Posterior vena cava (tissue), 2 donors: ENCODE results near the gene DOCK6. TPM values are rescaled to one million over a fixed set of nuclear protein-coding genes. Genes with fewer than 3 reads are reported as not detected.

ENCODE experiments used
- DNase-seq: peaks from one replicate; pipeline ENCODE4 v3.0.0-alpha.2; 2020; ENCODE audit warnings: low spot score
- intact Hi-C, 2 donors: fragments of 100-400 bp; cut with DNase I; formaldehyde crosslinking; loops; one replicate each; pipeline versions ENCODE4 v1.14.1 to v1.14.2; 2022 to 2023
- total RNA-seq, 2 donors: library from RNA; stranded (reverse); fragmentation: NEBNext Ultra II Directional; extraction: Animal tissue kit (Norgen Biotek cat#: 25700); gene quantifications; one replicate each; pipeline ENCODE4 v1.2.1, GENCODE V29; 2021
- donor health status: DM: yes; HTN: yes; CAD: no.
- donor health status: DM: yes; HTN: yes; CAD: no.

Gene DOCK6
- total RNA-seq, 2 donors from 2014 or later, result 50.0 to 73.2 TPM

GRCh38 chr19:11252665-11253355, 9.5 kb downstream of the DOCK6 start:
- DNase-seq, result no peak
- intact Hi-C loops, result no loop called here

- DNase-seq, result no peak
- intact Hi-C loops, result no loop called here
Measured at GRCh38 chr19:11251650-11252314, 10.5 kb downstream of the DOCK6 start.

GRCh38 chr19:11251217-11251616, 11.1 kb downstream of the DOCK6 start:
- intact Hi-C loops, result no loop called here
- DNase-seq, result no peak

- intact Hi-C loops, result no loop called here
- no peak for DNase-seq
Measured at GRCh38 chr19:11248852-11249251, 13.5 kb downstream of the DOCK6 start.

DNA sequence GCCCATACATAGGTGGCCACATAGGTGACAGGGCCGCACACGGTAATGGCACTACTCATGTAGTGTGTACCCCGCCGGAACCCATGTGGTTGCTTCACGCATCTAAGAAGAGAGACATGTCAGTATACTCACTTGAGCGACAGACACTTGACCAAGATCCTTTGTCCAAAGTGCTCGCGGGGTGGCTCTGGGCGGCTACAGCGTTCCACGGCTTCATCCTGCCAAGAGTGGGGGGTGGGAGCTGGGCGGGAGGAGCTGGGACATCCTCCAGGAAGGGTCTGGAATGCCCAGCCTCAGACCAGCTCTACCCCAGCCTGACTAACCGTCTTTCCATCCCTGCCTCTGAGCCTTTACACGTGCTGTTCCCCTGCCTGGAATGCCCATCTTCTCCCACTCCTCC, 14.4 kb downstream of the DOCK6 start:
- no peak for DNase-seq
- intact Hi-C loops, result no loop called here

DNA sequence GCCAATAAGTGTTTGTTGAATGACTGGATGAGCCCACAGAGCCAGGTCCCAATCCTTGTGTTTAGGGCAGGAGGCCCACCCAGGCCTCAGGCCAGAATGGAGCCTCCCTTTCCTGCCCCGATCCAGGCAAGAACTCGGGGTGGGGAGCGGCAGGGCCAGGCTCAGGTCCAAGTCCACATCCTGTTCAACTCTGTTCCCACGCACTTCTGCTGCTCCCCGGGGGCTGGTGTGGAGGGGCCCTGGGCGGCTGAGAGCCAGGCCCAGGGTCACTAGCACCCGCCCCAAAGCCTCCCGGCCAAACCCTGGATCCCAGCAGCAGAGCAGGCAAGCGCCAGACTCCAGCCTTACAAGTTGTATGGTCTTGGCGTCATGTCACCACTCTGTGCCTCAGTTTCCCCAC, 14.9 kb downstream of the DOCK6 start:
- DNase-seq, result peak; percentile 87
- intact Hi-C loops, result no loop called here

GRCh38 chr19:11246941-11247340, 15.4 kb downstream of the DOCK6 start:
- DNase-seq, result no peak
- intact Hi-C loops, result no loop called here

DNA sequence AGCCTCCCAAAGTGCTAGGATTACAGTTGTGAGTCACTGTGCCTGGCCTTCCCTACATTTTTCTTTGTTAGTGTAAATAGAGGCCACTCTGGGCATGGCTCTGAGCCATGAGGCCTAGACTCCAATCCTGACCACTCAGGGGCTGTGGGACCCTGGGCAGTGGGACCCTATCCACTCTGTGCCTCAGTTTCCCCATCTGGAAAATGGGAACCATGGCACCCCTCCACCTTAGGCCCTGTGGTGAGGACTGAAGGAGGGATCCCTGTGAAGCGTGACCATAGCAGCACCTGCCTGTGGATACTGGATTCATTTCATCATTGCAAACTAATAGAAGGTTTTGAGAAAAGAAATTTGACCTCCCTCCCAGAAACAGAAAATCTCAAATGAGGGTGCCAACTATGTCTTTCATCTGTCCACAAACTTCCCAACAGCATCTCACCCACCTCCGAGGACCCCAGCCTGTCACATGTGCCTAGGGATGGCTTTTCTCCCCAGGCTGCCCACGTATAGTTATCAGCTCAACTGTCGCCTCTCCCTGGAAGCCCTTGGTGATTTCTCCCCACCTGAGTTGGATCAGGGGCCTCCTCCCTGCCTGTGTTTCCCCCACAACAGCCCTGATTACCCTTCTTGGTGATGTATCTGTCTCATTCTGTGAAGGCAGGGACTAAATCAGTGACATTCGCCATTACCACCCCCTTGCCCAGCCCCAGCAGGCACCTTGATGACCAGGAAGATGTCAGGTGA, 17.3 kb downstream of the DOCK6 start:
- no peak for DNase-seq
- intact Hi-C loops, result no loop called here

- DNase-seq, result no peak
- intact Hi-C loops, result no loop called here
Measured at GRCh38 chr19:11243798-11244169, 18.5 kb downstream of the DOCK6 start.

- DNase-seq, result peak; percentile 98
- intact Hi-C loops, result no loop called here
Measured at GRCh38 chr19:11242864-11243797, 19.2 kb downstream of the DOCK6 start.

GRCh38 chr19:11242025-11242424, 20.3 kb downstream of the DOCK6 start:
- intact Hi-C loops, result no loop called here
- DNase-seq, result no peak

GRCh38 chr19:11240008-11240444, 22.3 kb downstream of the DOCK6 start:
- no peak for DNase-seq

GRCh38 chr19:11239377-11240000, 22.8 kb downstream of the DOCK6 start, which contains the start of gene ANGPTL8:
Gene ANGPTL8 (plus strand): TSS chr19:11239619. CDS start chr19:11239638, 19 bp downstream.
- intact Hi-C loops, result loop anchor here in 1 of 2 donors (5.0 kb wide), 1 partner anchor 778 kb away; no protein-coding TSS in a partner anchor
- DNase-seq, result no peak

More at GRCh38 chr19:11240008-11240444, 22.3 kb downstream of the DOCK6 start:
- intact Hi-C loops, result no loop called here

DNA sequence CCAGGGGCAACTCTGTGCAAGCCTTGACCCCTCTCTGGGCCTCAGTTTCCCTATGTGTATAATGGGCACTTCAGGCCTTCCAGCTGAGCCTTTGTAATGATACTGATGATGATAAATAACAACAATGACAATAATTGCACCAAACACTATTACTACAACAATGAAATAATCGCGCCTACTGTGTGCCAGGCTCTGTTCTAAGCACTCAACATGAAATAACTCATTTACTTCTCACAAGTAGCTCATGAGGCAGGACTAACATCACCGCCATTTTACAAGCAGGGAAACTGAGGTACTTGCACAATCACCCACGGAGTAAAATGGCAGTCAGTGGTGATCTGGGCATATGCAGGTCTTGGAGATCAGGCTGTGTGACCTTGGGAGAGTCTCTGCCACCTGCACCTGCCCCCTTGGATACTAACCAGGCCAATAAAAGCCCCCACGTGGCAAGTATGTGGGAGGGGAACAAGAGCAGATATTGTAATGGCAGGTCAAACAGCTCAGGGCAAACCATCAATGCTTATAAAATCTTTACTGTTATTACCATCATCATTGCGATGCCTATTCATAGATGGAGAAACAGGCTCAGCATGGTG, 23.4 kb downstream of the DOCK6 start:
- intact Hi-C loops, result loop anchor here in 1 of 2 donors (5.0 kb wide), 1 partner anchor 778 kb away; no protein-coding TSS in a partner anchor
- DNase-seq, result no peak

- DNase-seq, result no peak
- intact Hi-C loops, result loop anchor here in 1 of 2 donors (5.0 kb wide), 1 partner anchor 779 kb away; no protein-coding TSS in a partner anchor
Measured at GRCh38 chr19:11238041-11238440, 24.3 kb downstream of the DOCK6 start.

DNA sequence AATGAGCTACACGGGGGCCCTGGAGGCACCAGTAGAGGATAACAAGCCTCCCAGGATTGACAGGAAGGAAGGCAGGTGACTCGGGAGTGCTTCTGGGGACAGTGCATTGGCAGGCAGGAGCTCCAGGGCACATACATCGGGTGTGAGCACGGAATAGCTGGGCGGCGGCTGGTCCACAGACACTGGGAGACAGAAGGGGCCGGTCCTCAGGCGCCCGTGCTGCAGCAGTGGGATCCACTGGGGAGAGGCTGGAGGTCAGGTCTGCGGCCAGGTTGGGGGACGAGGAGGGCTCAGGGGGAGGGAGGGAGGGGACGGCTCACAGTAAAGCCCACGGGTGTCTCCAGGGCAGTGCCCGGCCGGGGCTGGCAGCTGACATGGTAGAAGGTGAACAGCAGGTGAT, 25.0 kb downstream of the DOCK6 start:
- DNase-seq, result no peak
- intact Hi-C loops, result loop anchor here in 1 of 2 donors (5.0 kb wide), 1 partner anchor 780 kb away; no protein-coding TSS in a partner anchor

GRCh38 chr19:11236324-11237301, 25.7 kb downstream of the DOCK6 start:
- intact Hi-C loops, result loop anchor here in 1 of 2 donors (5.0 kb wide), 1 partner anchor 781 kb away; no protein-coding TSS in a partner anchor
- DNase-seq, result no peak
